IMR-90 (cell line): ENCODE data around the gene FEM1A. TPM values are rescaled to one million over a fixed set of nuclear protein-coding genes. Genes with fewer than 3 reads are reported as not detected.

Experiments used
- ATAC-seq: fragments of 200-7000 bp; cut with Tn5 transposase; 2 replicates; pipeline ENCODE4 v1.9.1; 2020; ENCODE audit warnings: low read depth, mild to moderate bottlenecking, moderate library complexity
- BruUV-seq: library from RNA; stranded (reverse); fragments of 400-500 nt; replicated peaks from 2 replicates; lab custom pipeline; 2021; lab: Mats Ljungman, UMichigan
- CTCF ChIA-PET: fragments of 300-600 bp; formaldehyde crosslinking; extraction: SDS; loops from one replicate; lab custom pipeline; 2021; ENCODE audit warnings: antibody characterized with exemption; lab: Yijun Ruan, JAX
- POLR2A ChIA-PET: fragments of 300-600 bp; sonication (Branson Sonifier 250); formaldehyde crosslinking; loops from one replicate; lab custom pipeline; 2022; ENCODE audit warnings: antibody characterized with exemption; ENCODE audit not compliant: unreplicated experiment; lab: Charles Lee
- DNase-seq: peaks from one replicate; pipeline ENCODE4 v3.0.0; 2013
- H2AFZ ChIP-seq: replicated peaks from 2 replicates; pipeline ENCODE3; 2013; ENCODE audit warnings: low read length, mild to moderate bottlenecking; ENCODE audit not compliant: poor library complexity
- H2AK5ac ChIP-seq: 2 replicates; pipeline ENCODE4 v1.6.1; 2013; ENCODE audit warnings: low read depth, low read length, inconsistent platforms
- H2AK9ac ChIP-seq: replicated peaks from 2 replicates; pipeline ENCODE3; 2013; ENCODE audit warnings: mild to moderate bottlenecking, low read depth, low read length, moderate library complexity; ENCODE audit not compliant: poor library complexity
- H2BK120ac ChIP-seq: 2 replicates; pipeline ENCODE4 v1.6.1; 2013; ENCODE audit warnings: low read depth, low read length, inconsistent platforms
- H2BK15ac ChIP-seq: 3 replicates; pipeline ENCODE4 v1.6.1; 2013; ENCODE audit warnings: low read depth, low read length, inconsistent platforms
- H2BK20ac ChIP-seq: 2 replicates; pipeline ENCODE4 v1.6.1; 2013; ENCODE audit warnings: low read depth, mild to moderate bottlenecking, inconsistent platforms, low read length, moderate library complexity
- H2BK5ac ChIP-seq: 2 replicates; pipeline ENCODE4 v1.6.1; 2013; ENCODE audit warnings: mild to moderate bottlenecking, low read depth, low read length, inconsistent platforms; ENCODE audit not compliant: poor library complexity, severe bottlenecking
- H3K14ac ChIP-seq: replicated peaks from 2 replicates; pipeline ENCODE4 v1.6.1; 2013; ENCODE audit warnings: low read depth, low read length, inconsistent platforms
- H3K18ac ChIP-seq: 2 replicates; pipeline ENCODE4 v1.6.1; 2013; ENCODE audit warnings: low read depth, low read length, control low read depth
- H3K23ac ChIP-seq: 2 replicates; pipeline ENCODE4 v1.6.1; 2013; ENCODE audit warnings: low read depth, low read length, inconsistent platforms
- H3K27ac ChIP-seq: 2 replicates; pipeline ENCODE4 v1.5.1; 2013; ENCODE audit warnings: mild to moderate bottlenecking, control low read depth, low read length; ENCODE audit not compliant: insufficient read depth
- H3K27me3 ChIP-seq: 2 replicates; pipeline ENCODE4 v1.6.1; 2013; ENCODE audit warnings: low read length; ENCODE audit not compliant: control insufficient read depth, insufficient read depth
- H3K36me3 ChIP-seq: 2 replicates; pipeline ENCODE4 v1.6.1; 2013; ENCODE audit warnings: low read length, mixed read lengths; ENCODE audit not compliant: control insufficient read depth, insufficient read depth
- H3K4ac ChIP-seq: 2 replicates; pipeline ENCODE4 v1.6.1; 2013; ENCODE audit warnings: low read depth, low read length, inconsistent platforms
- H3K4me1 ChIP-seq: 2 replicates; pipeline ENCODE4 v1.6.1; 2013; ENCODE audit warnings: low read length, mixed read lengths; ENCODE audit not compliant: control insufficient read depth, insufficient read depth
- H3K4me2 ChIP-seq: 2 replicates; pipeline ENCODE4 v1.6.1; 2013; ENCODE audit warnings: low read depth, mild to moderate bottlenecking, control low read depth, low read length, moderate library complexity
- H3K4me3 ChIP-seq: 2 replicates; pipeline ENCODE4 v1.5.1; 2013; ENCODE audit warnings: low read depth, mild to moderate bottlenecking, control low read depth, low read length, moderate library complexity; ENCODE audit not compliant: insufficient read depth
- H3K56ac ChIP-seq: 2 replicates; pipeline ENCODE4 v1.6.1; 2013; ENCODE audit warnings: low read length, inconsistent platforms; ENCODE audit not compliant: insufficient read depth; ENCODE audit errors: extremely low read depth
- H3K79me1 ChIP-seq, 2 experiments: 2 replicates each; pipeline ENCODE4 v1.6.1; 2013; ENCODE audit warnings: low read length in 2 of 2, inconsistent platforms in 1 of 2, low read depth in 1 of 2
- H3K9ac ChIP-seq: 2 replicates; pipeline ENCODE4 v1.6.1; 2013; ENCODE audit warnings: low read depth, low read length, control low read depth
- H3K9me1 ChIP-seq: 2 replicates; pipeline ENCODE4 v1.6.1; 2013; ENCODE audit warnings: low read length, inconsistent platforms; ENCODE audit not compliant: insufficient read depth
- H3K9me3 ChIP-seq: 2 replicates; pipeline ENCODE4 v1.6.1; 2013; ENCODE audit warnings: low read length; ENCODE audit not compliant: control insufficient read depth, insufficient read depth
- H4K20me1 ChIP-seq: 2 replicates; pipeline ENCODE4 v1.6.1; 2013; ENCODE audit warnings: low read length, inconsistent platforms; ENCODE audit not compliant: insufficient read depth
- H4K5ac ChIP-seq: 2 replicates; pipeline ENCODE4 v1.6.1; 2013; ENCODE audit warnings: mild to moderate bottlenecking, low read depth, low read length, control low read depth
- H4K8ac ChIP-seq, 2 experiments: 2 replicates each; pipeline ENCODE4 v1.6.1; 2013; ENCODE audit warnings: low read depth in 2 of 2, low read length in 2 of 2, control low read depth in 1 of 2, inconsistent platforms in 1 of 2
- H4K91ac ChIP-seq: 2 replicates; pipeline ENCODE4 v1.6.1; 2013; ENCODE audit warnings: low read depth, low read length, inconsistent platforms; ENCODE audit not compliant: insufficient read depth
- BHLHE40 ChIP-seq: fragments of 150-350 bp; IDR thresholded peaks from 2 replicates; pipeline ENCODE4 v1.6.1; 2016; ENCODE audit warnings: mild to moderate bottlenecking, low read depth, low read length
- CTCF ChIP-seq: conservative IDR thresholded peaks from 2 replicates; pipeline ENCODE4 v1.5.1; 2012; ENCODE audit warnings: mild to moderate bottlenecking, low read depth, low read length, improper control_type of control experiment
- NFE2L2 ChIP-seq: fragments of 150-350 bp; IDR thresholded peaks from 2 replicates; pipeline ENCODE4 v1.6.1; 2016; ENCODE audit warnings: low read depth, mild to moderate bottlenecking, low read length
- RAD21 ChIP-seq: IDR thresholded peaks from 2 replicates; pipeline ENCODE4 v1.6.1; 2012; ENCODE audit warnings: low read length, improper control_type of control experiment
- SMC3 ChIP-seq: fragments of 150-350 bp; IDR thresholded peaks from 2 replicates; pipeline ENCODE4 v1.6.1; 2016; ENCODE audit warnings: low read depth, mild to moderate bottlenecking, antibody characterized with exemption, low read length, moderate library complexity
- USF2 ChIP-seq: fragments of 150-350 bp; IDR thresholded peaks from 2 replicates; pipeline ENCODE4 v1.6.1; 2017; ENCODE audit warnings: mild to moderate bottlenecking, antibody characterized with exemption, low read length, low read depth
- WGBS, 2 experiments: methylation state at CpG; one replicate each; pipeline versions ENCODE4 v1.1.5 to v1.1.7; 2013; ENCODE audit warnings: missing lambda C conversion rate in 2 of 2; ENCODE audit not compliant: insufficient read length in 1 of 2; ENCODE audit errors: extremely low coverage in 2 of 2; 5-methylcytosine and 5-hydroxymethylcytosine counted together
- dilution Hi-C: fragments of 300-500 bp; cut with HindIII; formaldehyde crosslinking; loops from one replicate; pipeline ENCODE4 v1.14.3; 2018; ENCODE audit warnings: low sequenced_read_pairs; ENCODE audit not compliant: unreplicated experiment
- in situ Hi-C: fragments of 300-500 bp; cut with MboI; formaldehyde crosslinking; loops from 3 replicates; pipeline ENCODE4 v1.14.3; 2019; ENCODE audit warnings: low sequenced_read_pairs, inconsistent platforms, mixed read lengths
- intact Hi-C: fragments of 100-400 bp; cut with micrococcal nuclease; formaldehyde crosslinking; loops from 2 replicates; pipeline ENCODE4 v1.10.0; 2022
- polyA plus RNA-seq, 3 experiments: library from polyadenylated mRNA; depleted of rRNA; stranded (reverse); fragments of >200 nt; gene quantifications; 2 replicates each; pipeline ENCODE4 v1.2.3, GENCODE V29; 2012; ENCODE audit warnings: low replicate concordance in 1 of 3
- total RNA-seq: library from RNA; depleted of rRNA; stranded (reverse); fragments of >200 nt; gene quantifications from 2 replicates; pipeline ENCODE4 v1.2.3, GENCODE V29; 2012

FEM1A gene
- total and polyA plus RNA-seq, 2 of the 4 experiments (the other 2 are of a cell fraction), result 5.3 to 8.8 TPM

- Histone ChIP-seq H4K5ac (no peak overlapping the region), H3K14ac (no peak overlapping the region), H3K4me3 (no peak overlapping the region), H2BK120ac (no peak overlapping the region), H3K79me1 (0 out of 4 replicates have a peak, but pooled peaks cover 0 to under 1% of the 10 kb centered on the region in 2 experiments), H3K4ac (no peak overlapping the region), H3K9me3 (no peaks in the 10 kb centered on the region), H3K27ac (no peak overlapping the region), H4K8ac (no peak overlapping the region), H2AFZ (peak overlapping the region; percentile 79), H2AK5ac (no peak overlapping the region), H4K91ac (no peak overlapping the region), H2BK15ac (no peak overlapping the region), H3K27me3 (no peaks in the 10 kb centered on the region), H2BK20ac (no peak overlapping the region), H2AK9ac (peak overlapping the region; percentile 63), H3K18ac (no peak overlapping the region), H4K20me1 (no peaks in the 10 kb centered on the region), H3K4me2 (no peak overlapping the region), H3K9me1 (no peaks in the 10 kb centered on the region), H3K23ac (no peak overlapping the region), H3K9ac (no peak overlapping the region), H2BK5ac (no peak overlapping the region), H3K56ac (no peak overlapping the region), H3K4me1 (no peaks in the 10 kb centered on the region), H3K36me3 (no peaks in the 10 kb centered on the region)
- DNase-seq (peak; percentile 37), ATAC-seq (peak; percentile 93)
- TF ChIP-seq RAD21 (peak; percentile 73), CTCF (peak; percentile 91), NFE2L2 (no peak), BHLHE40 (no peak), USF2 (no peak), SMC3 (peak; percentile 59)
- intact Hi-C loops, result loop anchor here (1.0 kb wide), 1 partner anchor 72 kb away; no protein-coding TSS in a partner anchor
- dilution Hi-C loops, result no loop called here
- WGBS, 2 experiments, result 72% methylated on average over 5 of the region's 33 CpGs; no CpG with 5 or more reads in 1 of the 2 experiments
- CTCF ChIA-PET, result interaction anchor here (0.6 to 0.7 kb wide), 2 partner anchors 48 to 108 kb away, joined by 3 read pairs; no protein-coding TSS in a partner anchor
- POLR2A ChIA-PET, result no interaction called here
- BruUV-seq, result no TSS peak
- in situ Hi-C loops, result no loop called here
These were observed 12.5 kb downstream of the FEM1A start for GRCh38 chr19:4803736-4804695.
